ENCODE results near the gene CNTNAP2. TPM values are rescaled to one million over a fixed set of nuclear protein-coding genes. Genes with fewer than 3 reads are reported as not detected.
A peak's percentile ranks its signal among the peaks of the same experiment; 100 is the strongest.

CNTNAP2 gene
- total RNA-seq, 8 experiments from 2014 or later: 0.05 to 27.0 (median 15.0) TPM

GRCh38 chr7:146117576-146117975 is 975 bp downstream of the CNTNAP2 start:
- in situ Hi-C loops (cut with MboI; ENCODE audit: low pct_unique_long_range_greater_than_20kb in 2 of 9, low sequenced_read_pairs in 9 of 9, unreplicated experiment in 9 of 9): no loop called here
- H3K4me3 ChIP-seq: peak overlapping the region; percentile 48 to 77 (median 57)
- H3K4me1 ChIP-seq (replicated peaks in 1 of 2): no peaks in the 10 kb centered on the region
- 2 to 100% (median 55%) methylated on average over 1 to 5 of the region's 5 CpGs for WGBS, 10 experiments
- H3K27ac ChIP-seq: no peak overlapping the region
- ATAC-seq (replicated peaks in 6 of 8): no peak

- WGBS, 10 experiments: 0 to 100% (median 64%) methylated on average over 1 of the region's 1 CpG; no CpG with 5 or more reads in 1 of the 10 experiments
- peak overlapping the region in 2 of 5 donors; percentile 6 to 61 for H3K4me3 ChIP-seq
- no peak for ATAC-seq (replicated peaks in 6 of 8)
- no peaks in the 10 kb centered on the region for H3K4me1 ChIP-seq (replicated peaks in 1 of 2)
- in situ Hi-C loops (cut with MboI; ENCODE audit: low pct_unique_long_range_greater_than_20kb in 2 of 9, low sequenced_read_pairs in 9 of 9, unreplicated experiment in 9 of 9): no loop called here
- no peak overlapping the region for H3K27ac ChIP-seq
These were observed 2.4 kb downstream of the CNTNAP2 start for GRCh38 chr7:146119002-146119401.

- H3K4me3 ChIP-seq: no peak overlapping the region
- in situ Hi-C loops (cut with MboI; ENCODE audit: low pct_unique_long_range_greater_than_20kb in 2 of 9, low sequenced_read_pairs in 9 of 9, unreplicated experiment in 9 of 9): no loop called here
- WGBS, 10 experiments: 3 to 87% (median 68%) methylated on average over 3 to 5 of the region's 5 CpGs; no CpG with 5 or more reads in 4 of the 10 experiments
- ATAC-seq (replicated peaks in 6 of 8): no peak
- no peak overlapping the region for H3K27ac ChIP-seq
- no peaks in the 10 kb centered on the region for H3K4me1 ChIP-seq (replicated peaks in 1 of 2)
These were observed 7.1 kb downstream of the CNTNAP2 start for GRCh38 chr7:146123715-146124114.

- WGBS, 10 experiments: 2 to 100% (median 75%) methylated on average over 2 to 8 of the region's 8 CpGs
- in situ Hi-C loops (cut with MboI; ENCODE audit: low pct_unique_long_range_greater_than_20kb in 2 of 9, low sequenced_read_pairs in 9 of 9, unreplicated experiment in 9 of 9): loop anchor here in 1 of 9 experiments (25.0 kb wide), 1 partner anchor 1960 kb away; no protein-coding TSS in a partner anchor
- Histone ChIP-seq H3K4me1 (replicated peaks in 1 of 2) (no peaks in the 10 kb centered on the region), H3K27ac (no peak overlapping the region), H3K4me3 (no peak overlapping the region)
- ATAC-seq (replicated peaks in 6 of 8): no peak
These were observed 10.3 kb downstream of the CNTNAP2 start for GRCh38 chr7:146126767-146127509.

- no peak overlapping the region for H3K27ac ChIP-seq
- ATAC-seq (replicated peaks in 6 of 8): peak in 1 of 8 experiments; percentile 53
- no peaks in the 10 kb centered on the region for H3K4me1 ChIP-seq (replicated peaks in 1 of 2)
- no peak overlapping the region for H3K4me3 ChIP-seq
- in situ Hi-C loops (cut with MboI; ENCODE audit: low pct_unique_long_range_greater_than_20kb in 2 of 9, low sequenced_read_pairs in 9 of 9, unreplicated experiment in 9 of 9): loop anchor here in 1 of 9 experiments (25.0 kb wide), 1 partner anchor 1958 kb away; no protein-coding TSS in a partner anchor
- WGBS, 10 experiments: 11 to 71% (median 44%) methylated on average over 1 of the region's 1 CpG; no CpG with 5 or more reads in 3 of the 10 experiments
These were observed 12.7 kb downstream of the CNTNAP2 start for GRCh38 chr7:146129296-146129695.

- no peak for ATAC-seq (replicated peaks in 6 of 8)
- no peak overlapping the region for H3K4me3 ChIP-seq
- no peak overlapping the region for H3K27ac ChIP-seq
- H3K4me1 ChIP-seq (replicated peaks in 1 of 2): no peaks in the 10 kb centered on the region
- in situ Hi-C loops (cut with MboI; ENCODE audit: low pct_unique_long_range_greater_than_20kb in 2 of 9, low sequenced_read_pairs in 9 of 9, unreplicated experiment in 9 of 9): loop anchor here in 1 of 9 experiments (25.0 kb wide), 1 partner anchor 1957 kb away; no protein-coding TSS in a partner anchor
- WGBS, 10 experiments: 0 to 100% (median 83%) methylated on average over 1 to 9 of the region's 9 CpGs
These were observed 13.4 kb downstream of the CNTNAP2 start for GRCh38 chr7:146129997-146130396.

GRCh38 chr7:146131701-146132100 is 15.1 kb downstream of the CNTNAP2 start:
- in situ Hi-C loops (cut with MboI; ENCODE audit: low pct_unique_long_range_greater_than_20kb in 2 of 9, low sequenced_read_pairs in 9 of 9, unreplicated experiment in 9 of 9): loop anchor here in 1 of 9 experiments (25.0 kb wide), 1 partner anchor 1956 kb away; no protein-coding TSS in a partner anchor
- H3K4me1 ChIP-seq (replicated peaks in 1 of 2): no peaks in the 10 kb centered on the region
- H3K27ac ChIP-seq: no peak overlapping the region
- WGBS, 10 experiments: 0 to 100% (median 49%) methylated on average over 1 to 8 of the region's 8 CpGs
- no peak overlapping the region for H3K4me3 ChIP-seq
- no peak for ATAC-seq (replicated peaks in 6 of 8)

GRCh38 chr7:146136357-146136875 is 19.8 kb downstream of the CNTNAP2 start:
- no peak for ATAC-seq (replicated peaks in 6 of 8)
- Histone ChIP-seq H3K27ac (no peak overlapping the region), H3K4me1 (replicated peaks in 1 of 2) (no peaks in the 10 kb centered on the region), H3K4me3 (no peak overlapping the region)
- WGBS, 10 experiments: 0 to 90% (median 40%) methylated on average over 1 to 11 of the region's 11 CpGs; no CpG with 5 or more reads in 2 of the 10 experiments
- in situ Hi-C loops (cut with MboI; ENCODE audit: low pct_unique_long_range_greater_than_20kb in 2 of 9, low sequenced_read_pairs in 9 of 9, unreplicated experiment in 9 of 9): loop anchor here in 1 of 9 experiments (25.0 kb wide), 1 partner anchor 1951 kb away; no protein-coding TSS in a partner anchor

- in situ Hi-C loops (cut with MboI; ENCODE audit: low pct_unique_long_range_greater_than_20kb in 2 of 9, low sequenced_read_pairs in 9 of 9, unreplicated experiment in 9 of 9): loop anchor here in 1 of 9 experiments (25.0 kb wide), 1 partner anchor 1948 kb away; no protein-coding TSS in a partner anchor
- H3K4me3 ChIP-seq: no peak overlapping the region
- 7 to 89% (median 56%) methylated on average over 1 to 4 of the region's 4 CpGs; no CpG with 5 or more reads in 4 of the 10 experiments for WGBS, 10 experiments
- no peak overlapping the region for H3K27ac ChIP-seq
- no peak for ATAC-seq (replicated peaks in 6 of 8)
- no peaks in the 10 kb centered on the region for H3K4me1 ChIP-seq (replicated peaks in 1 of 2)
These were observed 22.3 kb downstream of the CNTNAP2 start for GRCh38 chr7:146138926-146139325.

GRCh38 chr7:146146831-146147486 is 30.4 kb downstream of the CNTNAP2 start:
- in situ Hi-C loops (cut with MboI; ENCODE audit: low pct_unique_long_range_greater_than_20kb in 2 of 9, low sequenced_read_pairs in 9 of 9, unreplicated experiment in 9 of 9): loop anchor here in 1 of 9 experiments (25.0 kb wide), 1 partner anchor 1940 kb away; no protein-coding TSS in a partner anchor
- WGBS, 10 experiments: 0 to 45% (median 22%) methylated on average over 1 to 6 of the region's 6 CpGs; no CpG with 5 or more reads in 1 of the 10 experiments

GRCh38 chr7:146150153-146150552 is 33.6 kb downstream of the CNTNAP2 start:
- ATAC-seq (replicated peaks in 6 of 8): no peak
- H3K4me3 ChIP-seq: no peak overlapping the region
- peaks cover 5 to 9% of the 10 kb centered on the region in 2 donors for H3K4me1 ChIP-seq (replicated peaks in 1 of 2)
- H3K27ac ChIP-seq: no peak overlapping the region
- in situ Hi-C loops (cut with MboI; ENCODE audit: low pct_unique_long_range_greater_than_20kb in 2 of 9, low sequenced_read_pairs in 9 of 9, unreplicated experiment in 9 of 9): no loop called here

More at GRCh38 chr7:146146831-146147486, 30.4 kb downstream of the CNTNAP2 start:
- Histone ChIP-seq H3K4me1 (replicated peaks in 1 of 2) (peaks cover 5 to 9% of the 10 kb centered on the region in 2 donors), H3K4me3 (no peak overlapping the region), H3K27ac (no peak overlapping the region)
- ATAC-seq (replicated peaks in 6 of 8): peak in 5 of 8 experiments; percentile 38 to 66 (median 56)

GRCh38 chr7:146172112-146172511 is 55.5 kb downstream of the CNTNAP2 start:
- Histone ChIP-seq H3K27ac (no peak overlapping the region), H3K4me3 (no peak overlapping the region), H3K4me1 (replicated peaks in 1 of 2) (peaks cover 7 to 15% of the 10 kb centered on the region in 2 donors)
- in situ Hi-C loops (cut with MboI; ENCODE audit: low pct_unique_long_range_greater_than_20kb in 2 of 9, low sequenced_read_pairs in 9 of 9, unreplicated experiment in 9 of 9): no loop called here
- WGBS, 10 experiments: 0 to 95% (median 84%) methylated on average over 1 to 2 of the region's 2 CpGs
- ATAC-seq (replicated peaks in 6 of 8): no peak

GRCh38 chr7:146175716-146176115 is 59.1 kb downstream of the CNTNAP2 start:
- ATAC-seq (replicated peaks in 6 of 8): no peak
- in situ Hi-C loops (cut with MboI; ENCODE audit: low pct_unique_long_range_greater_than_20kb in 2 of 9, low sequenced_read_pairs in 9 of 9, unreplicated experiment in 9 of 9): no loop called here
- Histone ChIP-seq H3K4me3 (no peak overlapping the region), H3K4me1 (replicated peaks in 1 of 2) (peaks cover 11 to 22% of the 10 kb centered on the region in 2 donors), H3K27ac (no peak overlapping the region)
- WGBS, 10 experiments: 2 to 100% (median 55%) methylated on average over 1 to 2 of the region's 2 CpGs; no CpG with 5 or more reads in 1 of the 10 experiments
